ENCODE measurements around the gene DCANP1. TPM values are rescaled to one million over a fixed set of nuclear protein-coding genes. Genes with fewer than 3 reads are reported as not detected.

Gene DCANP1
- total and polyA plus RNA-seq, 2 of the 13 experiments (the other 11 are each of a cell fraction or from before 2014, with no cell fraction given), result not detected

DNA sequence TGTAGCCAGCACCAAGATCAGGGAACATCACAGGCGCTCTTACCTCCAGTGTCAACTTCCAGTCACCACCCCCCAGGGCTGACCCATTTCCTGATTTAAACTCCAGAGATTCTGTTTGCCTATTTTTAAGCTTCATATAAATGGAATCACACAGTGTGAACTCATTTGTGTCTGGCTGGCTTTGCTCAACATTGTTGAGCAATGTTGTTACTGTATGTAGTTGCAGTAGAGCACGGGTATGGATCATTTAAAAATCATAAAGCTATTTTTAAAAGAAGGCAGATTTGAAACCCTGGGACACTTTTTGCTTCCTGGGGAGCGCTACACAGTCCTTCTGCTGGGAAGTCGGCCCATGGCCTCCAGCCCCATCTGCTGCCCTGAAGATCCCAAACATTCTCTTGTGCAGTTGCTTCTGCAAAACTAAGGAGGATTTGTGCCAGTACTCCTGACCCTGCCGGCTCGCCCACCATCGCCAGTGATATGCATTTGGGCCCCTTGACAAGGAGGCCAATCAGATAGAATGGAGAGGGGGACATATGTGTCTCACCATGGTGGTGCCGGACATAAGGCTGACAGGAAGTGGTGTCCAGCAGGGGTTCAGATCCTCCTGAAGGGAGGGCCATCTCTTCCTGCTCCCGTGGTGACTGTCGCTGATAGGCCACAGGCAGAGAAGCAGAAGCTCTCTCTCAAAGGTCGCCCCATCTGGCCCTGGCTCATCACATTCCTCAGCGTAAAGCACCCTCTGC is 13.3 kb downstream of the DCANP1 start (continued):
- TF ChIP-seq, protein P1, sequence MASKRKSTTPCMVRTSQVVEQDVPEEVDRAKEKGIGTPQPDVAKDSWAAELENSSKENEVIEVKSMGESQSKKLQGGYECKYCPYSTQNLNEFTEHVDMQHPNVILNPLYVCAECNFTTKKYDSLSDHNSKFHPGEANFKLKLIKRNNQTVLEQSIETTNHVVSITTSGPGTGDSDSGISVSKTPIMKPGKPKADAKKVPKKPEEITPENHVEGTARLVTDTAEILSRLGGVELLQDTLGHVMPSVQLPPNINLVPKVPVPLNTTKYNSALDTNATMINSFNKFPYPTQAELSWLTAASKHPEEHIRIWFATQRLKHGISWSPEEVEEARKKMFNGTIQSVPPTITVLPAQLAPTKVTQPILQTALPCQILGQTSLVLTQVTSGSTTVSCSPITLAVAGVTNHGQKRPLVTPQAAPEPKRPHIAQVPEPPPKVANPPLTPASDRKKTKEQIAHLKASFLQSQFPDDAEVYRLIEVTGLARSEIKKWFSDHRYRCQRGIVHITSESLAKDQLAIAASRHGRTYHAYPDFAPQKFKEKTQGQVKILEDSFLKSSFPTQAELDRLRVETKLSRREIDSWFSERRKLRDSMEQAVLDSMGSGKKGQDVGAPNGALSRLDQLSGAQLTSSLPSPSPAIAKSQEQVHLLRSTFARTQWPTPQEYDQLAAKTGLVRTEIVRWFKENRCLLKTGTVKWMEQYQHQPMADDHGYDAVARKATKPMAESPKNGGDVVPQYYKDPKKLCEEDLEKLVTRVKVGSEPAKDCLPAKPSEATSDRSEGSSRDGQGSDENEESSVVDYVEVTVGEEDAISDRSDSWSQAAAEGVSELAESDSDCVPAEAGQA (IDR thresholded peaks at IDR 0.05; ENCODE audit: low read depth), result peak; percentile 18; the same call in 1 of the 2 replicates
- TF ChIP-seq, protein P1 (CRISPR knock-in tag; IDR thresholded peaks at IDR 0.05; ENCODE audit: borderline replicate concordance), result no peak
- peak; percentile 31 for TF ChIP-seq XRCC5 (optimal IDR thresholded peaks at IDR 0.05; ENCODE audit: low read length)
- no peak for TF ChIP-seq ZNF431 (CRISPR knock-in tag; IDR thresholded peaks at IDR 0.05; ENCODE audit: borderline replicate concordance, low read depth)
- TF ChIP-seq ZFY (CRISPR knock-in tag; IDR thresholded peaks at IDR 0.05), result peak; percentile 52; the same call in 1 of the 2 replicates
- peak; percentile 23; the same call in 1 of the 2 replicates for TF ChIP-seq NFYB (CRISPR knock-in tag; IDR thresholded peaks at IDR 0.05)
- peak; percentile 32; the same call in 1 of the 2 replicates for TF ChIP-seq CEBPB (IDR thresholded peaks at IDR 0.05; ENCODE audit: borderline replicate concordance, low read depth, low read length)
- TF ChIP-seq, protein P2, sequence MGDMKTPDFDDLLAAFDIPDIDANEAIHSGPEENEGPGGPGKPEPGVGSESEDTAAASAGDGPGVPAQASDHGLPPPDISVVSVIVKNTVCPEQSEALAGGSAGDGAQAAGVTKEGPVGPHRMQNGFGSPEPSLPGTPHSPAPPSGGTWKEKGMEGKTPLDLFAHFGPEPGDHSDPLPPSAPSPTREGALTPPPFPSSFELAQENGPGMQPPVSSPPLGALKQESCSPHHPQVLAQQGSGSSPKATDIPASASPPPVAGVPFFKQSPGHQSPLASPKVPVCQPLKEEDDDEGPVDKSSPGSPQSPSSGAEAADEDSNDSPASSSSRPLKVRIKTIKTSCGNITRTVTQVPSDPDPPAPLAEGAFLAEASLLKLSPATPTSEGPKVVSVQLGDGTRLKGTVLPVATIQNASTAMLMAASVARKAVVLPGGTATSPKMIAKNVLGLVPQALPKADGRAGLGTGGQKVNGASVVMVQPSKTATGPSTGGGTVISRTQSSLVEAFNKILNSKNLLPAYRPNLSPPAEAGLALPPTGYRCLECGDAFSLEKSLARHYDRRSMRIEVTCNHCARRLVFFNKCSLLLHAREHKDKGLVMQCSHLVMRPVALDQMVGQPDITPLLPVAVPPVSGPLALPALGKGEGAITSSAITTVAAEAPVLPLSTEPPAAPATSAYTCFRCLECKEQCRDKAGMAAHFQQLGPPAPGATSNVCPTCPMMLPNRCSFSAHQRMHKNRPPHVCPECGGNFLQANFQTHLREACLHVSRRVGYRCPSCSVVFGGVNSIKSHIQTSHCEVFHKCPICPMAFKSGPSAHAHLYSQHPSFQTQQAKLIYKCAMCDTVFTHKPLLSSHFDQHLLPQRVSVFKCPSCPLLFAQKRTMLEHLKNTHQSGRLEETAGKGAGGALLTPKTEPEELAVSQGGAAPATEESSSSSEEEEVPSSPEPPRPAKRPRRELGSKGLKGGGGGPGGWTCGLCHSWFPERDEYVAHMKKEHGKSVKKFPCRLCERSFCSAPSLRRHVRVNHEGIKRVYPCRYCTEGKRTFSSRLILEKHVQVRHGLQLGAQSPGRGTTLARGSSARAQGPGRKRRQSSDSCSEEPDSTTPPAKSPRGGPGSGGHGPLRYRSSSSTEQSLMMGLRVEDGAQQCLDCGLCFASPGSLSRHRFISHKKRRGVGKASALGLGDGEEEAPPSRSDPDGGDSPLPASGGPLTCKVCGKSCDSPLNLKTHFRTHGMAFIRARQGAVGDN (CRISPR knock-in tag; IDR thresholded peaks at IDR 0.05), result peak; percentile 53; the same call in 1 of the 2 replicates
- TF ChIP-seq CBX2 (IDR thresholded peaks at IDR 0.05; ENCODE audit: low read depth, low read length), result no peak
- TF ChIP-seq CBX2 (CRISPR knock-in tag; IDR thresholded peaks at IDR 0.05; ENCODE audit: low read depth), result 0 out of 2 replicates have a peak, but pooled peaks have one; percentile 28
- TF ChIP-seq NR2F6 (IDR thresholded peaks at IDR 0.05), result no peak
- TF ChIP-seq NR2F6 (CRISPR knock-in tag; IDR thresholded peaks at IDR 0.05), result 0 out of 2 replicates have a peak, but pooled peaks have one; percentile 22
- peak; percentile 19; the same call in 1 of the 2 replicates for TF ChIP-seq ZNF292 (CRISPR knock-in tag; IDR thresholded peaks at IDR 0.05; ENCODE audit: borderline replicate concordance, low read depth)
- TF ChIP-seq, protein P3, sequence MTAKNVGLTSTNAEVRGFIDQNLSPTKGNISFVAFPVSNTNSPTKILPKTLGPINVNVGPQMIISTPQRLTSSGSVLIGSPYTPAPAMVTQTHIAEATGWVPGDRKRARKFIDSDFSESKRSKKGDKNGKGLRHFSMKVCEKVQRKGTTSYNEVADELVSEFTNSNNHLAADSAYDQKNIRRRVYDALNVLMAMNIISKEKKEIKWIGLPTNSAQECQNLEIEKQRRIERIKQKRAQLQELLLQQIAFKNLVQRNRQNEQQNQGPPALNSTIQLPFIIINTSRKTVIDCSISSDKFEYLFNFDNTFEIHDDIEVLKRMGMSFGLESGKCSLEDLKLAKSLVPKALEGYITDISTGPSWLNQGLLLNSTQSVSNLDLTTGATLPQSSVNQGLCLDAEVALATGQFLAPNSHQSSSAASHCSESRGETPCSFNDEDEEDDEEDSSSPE (CRISPR knock-in tag; IDR thresholded peaks at IDR 0.05), result no peak
- 0 out of 2 replicates have a peak, but pooled peaks have one; percentile 39 for TF ChIP-seq ZNF850 (CRISPR knock-in tag; conservative IDR thresholded peaks at IDR 0.05)
- peak; percentile 48; the same call in 1 of the 2 replicates for TF ChIP-seq ZFX (CRISPR knock-in tag; IDR thresholded peaks at IDR 0.05; ENCODE audit: low read depth)

All from HepG2 (cell line).